GM10266 (cell line): ENCODE results near the gene CPVL.

Source experiments
- DNase-seq: peaks from one replicate; pipeline ENCODE4 v3.0.0; 2012; ENCODE audit errors: extremely low spot score
- CTCF ChIP-seq: IDR thresholded peaks from 2 replicates; pipeline ENCODE4 v1.5.1; 2012; ENCODE audit warnings: mild to moderate bottlenecking, low read depth; ENCODE audit not compliant: control insufficient read depth, insufficient read depth; ENCODE audit errors: missing control alignments

The CPVL gene

GRCh38 chr7:29190349-29191045, 44.2 kb upstream of the CPVL start:
- no peak for TF ChIP-seq CTCF
- no peak for DNase-seq

GRCh38 chr7:29189743-29190201, 43.4 kb upstream of the CPVL start:
- peak; percentile 78 for TF ChIP-seq CTCF
- peak; percentile 67 for DNase-seq

- no peak for TF ChIP-seq CTCF
- no peak for DNase-seq
These were observed 39.3 kb upstream of the CPVL start for GRCh38 chr7:29185613-29186012.

- DNase-seq: no peak
- TF ChIP-seq CTCF: no peak
These were observed 38.3 kb upstream of the CPVL start for GRCh38 chr7:29184599-29184998.

GRCh38 chr7:29179115-29179514, 32.8 kb upstream of the CPVL start:
- DNase-seq: no peak
- TF ChIP-seq CTCF: no peak

- TF ChIP-seq CTCF: no peak
- DNase-seq: no peak
These were observed 31.7 kb upstream of the CPVL start for GRCh38 chr7:29177963-29178600.

- DNase-seq: no peak
- TF ChIP-seq CTCF: no peak
These were observed 27.1 kb upstream of the CPVL start for GRCh38 chr7:29173458-29173857.
